Measurements from ENCODE around the gene BEST3.

The BEST3 gene

GRCh38 chr12:69726922-69727321 is 27.8 kb upstream of the BEST3 start:
- TF ChIP-seq CTCF (conservative IDR thresholded peaks at IDR 0.05), result no peak
- TF ChIP-seq ZFX (IDR thresholded peaks at IDR 0.05), result no peak
- no peak overlapping the region for H3K27ac ChIP-seq

- no peak overlapping the region for H3K27ac ChIP-seq
- TF ChIP-seq ZFX (IDR thresholded peaks at IDR 0.05), result no peak
- TF ChIP-seq CTCF (conservative IDR thresholded peaks at IDR 0.05), result no peak
Observed at GRCh38 chr12:69720750-69721149, 21.6 kb upstream of the BEST3 start.

- no peak overlapping the region for H3K27ac ChIP-seq
- TF ChIP-seq ZFX (IDR thresholded peaks at IDR 0.05) (no peak), CTCF (conservative IDR thresholded peaks at IDR 0.05) (no peak)
Observed at GRCh38 chr12:69719336-69720316, 20.5 kb upstream of the BEST3 start.

- H3K27ac ChIP-seq, result no peak overlapping the region
- no peak for TF ChIP-seq ZFX (IDR thresholded peaks at IDR 0.05)
- TF ChIP-seq CTCF (conservative IDR thresholded peaks at IDR 0.05), result no peak
Observed at GRCh38 chr12:69714542-69714941, 15.4 kb upstream of the BEST3 start.

- TF ChIP-seq ZFX (IDR thresholded peaks at IDR 0.05), result no peak
- no peak for TF ChIP-seq CTCF (conservative IDR thresholded peaks at IDR 0.05)
- no peak overlapping the region for H3K27ac ChIP-seq
Observed at GRCh38 chr12:69712826-69713225, 13.7 kb upstream of the BEST3 start.

- H3K27ac ChIP-seq, result no peak overlapping the region
Observed at GRCh38 chr12:69708649-69709048, 9.5 kb upstream of the BEST3 start.

More at GRCh38 chr12:69708649-69709048, 9.5 kb upstream of the BEST3 start:
- TF ChIP-seq ZFX (IDR thresholded peaks at IDR 0.05) (no peak), CTCF (conservative IDR thresholded peaks at IDR 0.05) (peak; percentile 51)

Measured in C4-2B (cell line).